GM23338 (cell line): Measurements from ENCODE around the gene CD109. TPM values are rescaled to one million over a fixed set of nuclear protein-coding genes. Genes with fewer than 3 reads are reported as not detected.

ENCODE experiments used
- ATAC-seq: fragments of 200-7000 bp; cut with Tn5 transposase; 3 replicates; pipeline ENCODE4 v1.9.1; 2020
- DNase-seq: peaks from one replicate; pipeline ENCODE4 v3.0.0-alpha.2; 2015; ENCODE audit warnings: low spot score
- H2AFZ ChIP-seq: fragments of 200-600 bp; sonication (generic); 2 replicates; pipeline ENCODE4 v1.8.0; 2016; ENCODE audit warnings: antibody characterized with exemption, mild to moderate bottlenecking, moderate library complexity
- H3F3A ChIP-seq: fragments of 200-600 bp; sonication (generic); replicated peaks from 2 replicates; pipeline ENCODE4 v1.8.0; 2017; ENCODE audit warnings: antibody characterized with exemption, mixed run types, low read depth
- H3K27ac ChIP-seq: fragments of 200-600 bp; sonication (generic); 2 replicates; pipeline ENCODE4 v1.6.1; 2016; ENCODE audit warnings: low read depth
- H3K27me3 ChIP-seq: fragments of 200-600 bp; sonication (generic); 2 replicates; pipeline ENCODE4 v1.8.0; 2016; ENCODE audit warnings: mild to moderate bottlenecking, mixed run types, moderate library complexity; ENCODE audit not compliant: insufficient read depth
- H3K36me3 ChIP-seq: fragments of 200-600 bp; sonication (generic); 2 replicates; pipeline ENCODE4 v1.8.0; 2016; ENCODE audit warnings: mild to moderate bottlenecking; ENCODE audit not compliant: insufficient read depth
- H3K4me1 ChIP-seq: fragments of 200-600 bp; sonication (generic); 2 replicates; pipeline ENCODE4 v1.8.0; 2016; ENCODE audit warnings: mild to moderate bottlenecking, moderate library complexity; ENCODE audit not compliant: insufficient read depth
- H3K4me2 ChIP-seq: fragments of 200-600 bp; sonication (generic); 2 replicates; pipeline ENCODE4 v1.7.1; 2017; ENCODE audit warnings: mixed run types
- H3K4me3 ChIP-seq: fragments of 200-600 bp; sonication (generic); 2 replicates; pipeline ENCODE4 v1.6.1; 2016; ENCODE audit warnings: mixed run types
- H3K79me2 ChIP-seq: fragments of 200-600 bp; sonication (generic); replicated peaks from 2 replicates; pipeline ENCODE4 v1.8.0; 2017; ENCODE audit warnings: mild to moderate bottlenecking; ENCODE audit not compliant: insufficient read depth
- H3K9me2 ChIP-seq: fragments of 200-600 bp; sonication (generic); 2 replicates; pipeline ENCODE4 v1.8.0; 2017; ENCODE audit not compliant: insufficient read depth
- H4K20me1 ChIP-seq: fragments of 200-600 bp; sonication (generic); replicated peaks from 2 replicates; pipeline ENCODE4 v1.8.0; 2017; ENCODE audit warnings: mild to moderate bottlenecking; ENCODE audit not compliant: insufficient read depth
- H3K27ac Mint-ChIP-seq: 2 replicates; pipeline ENCODE4 v1.8.0; 2020; ENCODE audit warnings: inconsistent platforms, mild to moderate bottlenecking, moderate library complexity, mixed read lengths
- H3K27me3 Mint-ChIP-seq: 3 replicates; pipeline ENCODE4 v1.8.0; 2022; ENCODE audit warnings: low read depth, mild to moderate bottlenecking, moderate library complexity, mixed read lengths, inconsistent platforms; ENCODE audit not compliant: insufficient read depth, poor library complexity
- H3K36me3 Mint-ChIP-seq: 3 replicates; pipeline ENCODE4 v1.8.0; 2021; ENCODE audit warnings: low read depth, mild to moderate bottlenecking, inconsistent platforms, moderate library complexity, mixed read lengths
- H3K4me1 Mint-ChIP-seq: 3 replicates; pipeline ENCODE4 v1.8.0; 2020; ENCODE audit warnings: mild to moderate bottlenecking, inconsistent platforms, mixed read lengths
- H3K4me3 Mint-ChIP-seq: 3 replicates; pipeline ENCODE4 v1.8.0; 2021; ENCODE audit warnings: moderate library complexity, mild to moderate bottlenecking, inconsistent platforms, mixed read lengths
- H3K9me3 Mint-ChIP-seq: 3 replicates; pipeline ENCODE4 v1.8.0; 2020; ENCODE audit warnings: moderate library complexity, mild to moderate bottlenecking, inconsistent platforms, mixed read lengths
- CREB1 ChIP-seq: fragments of 250-450 bp; sonication (Bioruptor Pico); IDR thresholded peaks from 2 replicates; pipeline ENCODE4 v1.5.0; 2020; ENCODE audit warnings: low read depth, mild to moderate bottlenecking, moderate library complexity
- EZH2 ChIP-seq: fragments of 200-600 bp; sonication (generic); IDR thresholded peaks from one replicate; pipeline ENCODE4 v1.8.0; 2017; ENCODE audit warnings: antibody characterized with exemption, mild to moderate bottlenecking, low read depth; ENCODE audit not compliant: unreplicated experiment
- EZH2phosphoT487 ChIP-seq: fragments of 200-600 bp; sonication (generic); IDR thresholded peaks from one replicate; pipeline ENCODE4 v1.8.1; 2018; ENCODE audit warnings: antibody characterized with exemption; ENCODE audit not compliant: unreplicated experiment
- JUNB ChIP-seq: IDR thresholded peaks from one replicate; pipeline ENCODE4 v1.6.1; 2016; ENCODE audit warnings: antibody characterized with exemption; ENCODE audit not compliant: unreplicated experiment
- NANOG ChIP-seq: IDR thresholded peaks from 2 replicates; pipeline ENCODE4 v1.6.1; 2016; ENCODE audit warnings: antibody characterized with exemption, borderline replicate concordance
- POLR2AphosphoS5 ChIP-seq: IDR thresholded peaks from 2 replicates; pipeline ENCODE4 v1.6.1; 2016; ENCODE audit warnings: antibody characterized with exemption, low read depth
- STAT1 ChIP-seq: IDR thresholded peaks from one replicate; pipeline ENCODE4 v1.6.1; 2016; ENCODE audit warnings: antibody characterized with exemption; ENCODE audit not compliant: unreplicated experiment
- ZNF114 ChIP-seq: fragments of 250-450 bp; sonication (Bioruptor Pico); IDR thresholded peaks from 2 replicates; pipeline ENCODE4 v1.5.0; 2020; ENCODE audit warnings: mild to moderate bottlenecking, moderate library complexity
- ZNF331 ChIP-seq: fragments of 250-450 bp; sonication (Bioruptor Pico); IDR thresholded peaks from 2 replicates; pipeline ENCODE4 v1.5.0; 2020; ENCODE audit warnings: low read depth, mild to moderate bottlenecking, moderate library complexity
- polyA plus RNA-seq: library from polyadenylated mRNA; unstranded; fragments of >200 nt; fragmentation: Nextera tagmentation; extraction: Ambion mirVana; gene quantifications from 2 replicates; pipeline ENCODE4 v1.2.1, GENCODE V29; 2016
- total RNA-seq: library from RNA; depleted of rRNA; stranded (reverse); fragments of >200 nt; shearing (Covaris generic); gene quantifications from 2 replicates; pipeline ENCODE4 v1.2.3, GENCODE V29; 2014
- TF ChIP-seq, protein P1 (sequence below), 2 experiments: fragments of 200-600 bp in 1 of 2; sonication (generic) in 1 of 2; conservative IDR thresholded peaks; 2 replicates each; pipeline versions ENCODE4 v1.5.1 to v1.6.1; 2016 to 2017; ENCODE audit warnings: antibody characterized with exemption in 2 of 2, low read depth in 2 of 2, mild to moderate bottlenecking in 2 of 2, moderate library complexity in 1 of 2
- TF ChIP-seq, protein P2 (sequence below): IDR thresholded peaks from 2 replicates; pipeline ENCODE4 v1.6.1; 2016; ENCODE audit warnings: antibody characterized with exemption
- TF ChIP-seq, protein P3 (sequence below): IDR thresholded peaks from one replicate; pipeline ENCODE4 v1.6.1; 2018; ENCODE audit warnings: antibody characterized with exemption; ENCODE audit not compliant: unreplicated experiment
- TF ChIP-seq, protein P4 (sequence below): fragments of 250-450 bp; sonication (Bioruptor Pico); IDR thresholded peaks from 2 replicates; pipeline ENCODE4 v1.5.0; 2020; ENCODE audit warnings: mild to moderate bottlenecking, moderate library complexity

CD109 gene
- total and polyA plus RNA-seq, 2 experiments from 2014 or later: 1.1 to 5.3 TPM

DNA sequence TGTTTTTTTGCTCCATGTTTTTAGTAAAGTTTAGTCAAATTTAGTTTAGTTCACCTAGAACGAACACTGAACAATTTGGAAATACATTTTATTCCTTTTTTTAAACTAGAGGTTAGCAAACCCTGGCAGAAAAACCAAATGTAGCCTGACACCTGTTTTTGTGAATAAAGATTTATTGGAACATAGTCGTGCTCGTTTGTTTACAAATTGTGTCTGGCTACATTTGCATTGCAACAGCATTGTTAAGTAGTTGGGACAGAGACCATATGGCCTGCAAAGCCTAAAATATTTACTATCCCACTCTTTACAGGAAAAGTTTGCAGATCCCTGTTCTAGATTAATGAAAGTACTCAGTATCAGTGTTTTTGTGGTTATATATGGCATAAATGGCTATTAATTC is 56.9 kb downstream of the CD109 start:
- Mint-ChIP-seq H3K27me3 (peaks cover 2% of the 10 kb centered on the region), H3K4me1 (no peaks in the 10 kb centered on the region), H3K27ac (no peak overlapping the region), H3K9me3 (no peaks in the 10 kb centered on the region), H3K36me3 (no peaks in the 10 kb centered on the region), H3K4me3 (no peak overlapping the region)
- Histone ChIP-seq H3K4me2 (no peak overlapping the region), H3K4me3 (no peak overlapping the region), H2AFZ (no peak overlapping the region), H3K27ac (no peak overlapping the region), H3K27me3 (no peaks in the 10 kb centered on the region), H3K9me2 (no peaks in the 10 kb centered on the region), H3K36me3 (no peaks in the 10 kb centered on the region), H4K20me1 (no peaks in the 10 kb centered on the region), H3K4me1 (no peaks in the 10 kb centered on the region), H3K79me2 (no peaks in the 10 kb centered on the region), H3F3A (no peaks in the 10 kb centered on the region)
- TF ChIP-seq NANOG: no peak
- TF ChIP-seq EZH2phosphoT487: no peak
- no peak for TF ChIP-seq CREB1 (CRISPR knock-in tag)
- TF ChIP-seq STAT1: no peak
- TF ChIP-seq, protein P1, sequence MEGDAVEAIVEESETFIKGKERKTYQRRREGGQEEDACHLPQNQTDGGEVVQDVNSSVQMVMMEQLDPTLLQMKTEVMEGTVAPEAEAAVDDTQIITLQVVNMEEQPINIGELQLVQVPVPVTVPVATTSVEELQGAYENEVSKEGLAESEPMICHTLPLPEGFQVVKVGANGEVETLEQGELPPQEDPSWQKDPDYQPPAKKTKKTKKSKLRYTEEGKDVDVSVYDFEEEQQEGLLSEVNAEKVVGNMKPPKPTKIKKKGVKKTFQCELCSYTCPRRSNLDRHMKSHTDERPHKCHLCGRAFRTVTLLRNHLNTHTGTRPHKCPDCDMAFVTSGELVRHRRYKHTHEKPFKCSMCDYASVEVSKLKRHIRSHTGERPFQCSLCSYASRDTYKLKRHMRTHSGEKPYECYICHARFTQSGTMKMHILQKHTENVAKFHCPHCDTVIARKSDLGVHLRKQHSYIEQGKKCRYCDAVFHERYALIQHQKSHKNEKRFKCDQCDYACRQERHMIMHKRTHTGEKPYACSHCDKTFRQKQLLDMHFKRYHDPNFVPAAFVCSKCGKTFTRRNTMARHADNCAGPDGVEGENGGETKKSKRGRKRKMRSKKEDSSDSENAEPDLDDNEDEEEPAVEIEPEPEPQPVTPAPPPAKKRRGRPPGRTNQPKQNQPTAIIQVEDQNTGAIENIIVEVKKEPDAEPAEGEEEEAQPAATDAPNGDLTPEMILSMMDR (conservative IDR thresholded peaks at IDR 0.05; ENCODE audit: low read depth in 2 of 2): no peak
- TF ChIP-seq, protein P2, sequence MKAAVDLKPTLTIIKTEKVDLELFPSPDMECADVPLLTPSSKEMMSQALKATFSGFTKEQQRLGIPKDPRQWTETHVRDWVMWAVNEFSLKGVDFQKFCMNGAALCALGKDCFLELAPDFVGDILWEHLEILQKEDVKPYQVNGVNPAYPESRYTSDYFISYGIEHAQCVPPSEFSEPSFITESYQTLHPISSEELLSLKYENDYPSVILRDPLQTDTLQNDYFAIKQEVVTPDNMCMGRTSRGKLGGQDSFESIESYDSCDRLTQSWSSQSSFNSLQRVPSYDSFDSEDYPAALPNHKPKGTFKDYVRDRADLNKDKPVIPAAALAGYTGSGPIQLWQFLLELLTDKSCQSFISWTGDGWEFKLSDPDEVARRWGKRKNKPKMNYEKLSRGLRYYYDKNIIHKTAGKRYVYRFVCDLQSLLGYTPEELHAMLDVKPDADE: no peak
- TF ChIP-seq, protein P3, sequence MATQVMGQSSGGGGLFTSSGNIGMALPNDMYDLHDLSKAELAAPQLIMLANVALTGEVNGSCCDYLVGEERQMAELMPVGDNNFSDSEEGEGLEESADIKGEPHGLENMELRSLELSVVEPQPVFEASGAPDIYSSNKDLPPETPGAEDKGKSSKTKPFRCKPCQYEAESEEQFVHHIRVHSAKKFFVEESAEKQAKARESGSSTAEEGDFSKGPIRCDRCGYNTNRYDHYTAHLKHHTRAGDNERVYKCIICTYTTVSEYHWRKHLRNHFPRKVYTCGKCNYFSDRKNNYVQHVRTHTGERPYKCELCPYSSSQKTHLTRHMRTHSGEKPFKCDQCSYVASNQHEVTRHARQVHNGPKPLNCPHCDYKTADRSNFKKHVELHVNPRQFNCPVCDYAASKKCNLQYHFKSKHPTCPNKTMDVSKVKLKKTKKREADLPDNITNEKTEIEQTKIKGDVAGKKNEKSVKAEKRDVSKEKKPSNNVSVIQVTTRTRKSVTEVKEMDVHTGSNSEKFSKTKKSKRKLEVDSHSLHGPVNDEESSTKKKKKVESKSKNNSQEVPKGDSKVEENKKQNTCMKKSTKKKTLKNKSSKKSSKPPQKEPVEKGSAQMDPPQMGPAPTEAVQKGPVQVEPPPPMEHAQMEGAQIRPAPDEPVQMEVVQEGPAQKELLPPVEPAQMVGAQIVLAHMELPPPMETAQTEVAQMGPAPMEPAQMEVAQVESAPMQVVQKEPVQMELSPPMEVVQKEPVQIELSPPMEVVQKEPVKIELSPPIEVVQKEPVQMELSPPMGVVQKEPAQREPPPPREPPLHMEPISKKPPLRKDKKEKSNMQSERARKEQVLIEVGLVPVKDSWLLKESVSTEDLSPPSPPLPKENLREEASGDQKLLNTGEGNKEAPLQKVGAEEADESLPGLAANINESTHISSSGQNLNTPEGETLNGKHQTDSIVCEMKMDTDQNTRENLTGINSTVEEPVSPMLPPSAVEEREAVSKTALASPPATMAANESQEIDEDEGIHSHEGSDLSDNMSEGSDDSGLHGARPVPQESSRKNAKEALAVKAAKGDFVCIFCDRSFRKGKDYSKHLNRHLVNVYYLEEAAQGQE: no peak
- TF ChIP-seq, protein P4, sequence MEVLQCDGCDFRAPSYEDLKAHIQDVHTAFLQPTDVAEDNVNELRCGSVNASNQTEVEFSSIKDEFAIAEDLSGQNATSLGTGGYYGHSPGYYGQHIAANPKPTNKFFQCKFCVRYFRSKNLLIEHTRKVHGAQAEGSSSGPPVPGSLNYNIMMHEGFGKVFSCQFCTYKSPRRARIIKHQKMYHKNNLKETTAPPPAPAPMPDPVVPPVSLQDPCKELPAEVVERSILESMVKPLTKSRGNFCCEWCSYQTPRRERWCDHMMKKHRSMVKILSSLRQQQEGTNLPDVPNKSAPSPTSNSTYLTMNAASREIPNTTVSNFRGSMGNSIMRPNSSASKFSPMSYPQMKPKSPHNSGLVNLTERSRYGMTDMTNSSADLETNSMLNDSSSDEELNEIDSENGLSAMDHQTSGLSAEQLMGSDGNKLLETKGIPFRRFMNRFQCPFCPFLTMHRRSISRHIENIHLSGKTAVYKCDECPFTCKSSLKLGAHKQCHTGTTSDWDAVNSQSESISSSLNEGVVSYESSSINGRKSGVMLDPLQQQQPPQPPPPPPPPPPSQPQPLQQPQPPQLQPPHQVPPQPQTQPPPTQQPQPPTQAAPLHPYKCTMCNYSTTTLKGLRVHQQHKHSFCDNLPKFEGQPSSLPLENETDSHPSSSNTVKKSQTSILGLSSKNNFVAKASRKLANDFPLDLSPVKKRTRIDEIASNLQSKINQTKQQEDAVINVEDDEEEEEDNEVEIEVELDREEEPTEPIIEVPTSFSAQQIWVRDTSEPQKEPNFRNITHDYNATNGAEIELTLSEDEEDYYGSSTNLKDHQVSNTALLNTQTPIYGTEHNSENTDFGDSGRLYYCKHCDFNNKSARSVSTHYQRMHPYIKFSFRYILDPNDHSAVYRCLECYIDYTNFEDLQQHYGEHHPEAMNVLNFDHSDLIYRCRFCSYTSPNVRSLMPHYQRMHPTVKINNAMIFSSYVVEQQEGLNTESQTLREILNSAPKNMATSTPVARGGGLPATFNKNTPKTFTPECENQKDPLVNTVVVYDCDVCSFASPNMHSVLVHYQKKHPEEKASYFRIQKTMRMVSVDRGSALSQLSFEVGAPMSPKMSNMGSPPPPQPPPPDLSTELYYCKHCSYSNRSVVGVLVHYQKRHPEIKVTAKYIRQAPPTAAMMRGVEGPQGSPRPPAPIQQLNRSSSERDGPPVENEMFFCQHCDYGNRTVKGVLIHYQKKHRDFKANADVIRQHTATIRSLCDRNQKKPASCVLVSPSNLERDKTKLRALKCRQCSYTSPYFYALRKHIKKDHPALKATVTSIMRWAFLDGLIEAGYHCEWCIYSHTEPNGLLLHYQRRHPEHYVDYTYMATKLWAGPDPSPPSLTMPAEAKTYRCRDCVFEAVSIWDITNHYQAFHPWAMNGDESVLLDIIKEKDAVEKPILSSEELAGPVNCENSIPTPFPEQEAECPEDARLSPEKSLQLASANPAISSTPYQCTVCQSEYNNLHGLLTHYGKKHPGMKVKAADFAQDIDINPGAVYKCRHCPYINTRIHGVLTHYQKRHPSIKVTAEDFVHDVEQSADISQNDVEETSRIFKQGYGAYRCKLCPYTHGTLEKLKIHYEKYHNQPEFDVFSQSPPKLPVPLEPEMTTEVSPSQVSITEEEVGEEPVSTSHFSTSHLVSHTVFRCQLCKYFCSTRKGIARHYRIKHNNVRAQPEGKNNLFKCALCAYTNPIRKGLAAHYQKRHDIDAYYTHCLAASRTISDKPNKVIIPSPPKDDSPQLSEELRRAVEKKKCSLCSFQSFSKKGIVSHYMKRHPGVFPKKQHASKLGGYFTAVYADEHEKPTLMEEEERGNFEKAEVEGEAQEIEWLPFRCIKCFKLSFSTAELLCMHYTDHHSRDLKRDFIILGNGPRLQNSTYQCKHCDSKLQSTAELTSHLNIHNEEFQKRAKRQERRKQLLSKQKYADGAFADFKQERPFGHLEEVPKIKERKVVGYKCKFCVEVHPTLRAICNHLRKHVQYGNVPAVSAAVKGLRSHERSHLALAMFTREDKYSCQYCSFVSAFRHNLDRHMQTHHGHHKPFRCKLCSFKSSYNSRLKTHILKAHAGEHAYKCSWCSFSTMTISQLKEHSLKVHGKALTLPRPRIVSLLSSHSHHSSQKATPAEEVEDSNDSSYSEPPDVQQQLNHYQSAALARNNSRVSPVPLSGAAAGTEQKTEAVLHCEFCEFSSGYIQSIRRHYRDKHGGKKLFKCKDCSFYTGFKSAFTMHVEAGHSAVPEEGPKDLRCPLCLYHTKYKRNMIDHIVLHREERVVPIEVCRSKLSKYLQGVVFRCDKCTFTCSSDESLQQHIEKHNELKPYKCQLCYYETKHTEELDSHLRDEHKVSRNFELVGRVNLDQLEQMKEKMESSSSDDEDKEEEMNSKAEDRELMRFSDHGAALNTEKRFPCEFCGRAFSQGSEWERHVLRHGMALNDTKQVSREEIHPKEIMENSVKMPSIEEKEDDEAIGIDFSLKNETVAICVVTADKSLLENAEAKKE (CRISPR knock-in tag): no peak
- no peak for TF ChIP-seq ZNF114 (CRISPR knock-in tag)
- no peak for TF ChIP-seq JUNB
- no peak for TF ChIP-seq ZNF331 (CRISPR knock-in tag)
- TF ChIP-seq EZH2: no peak
- no peak for TF ChIP-seq POLR2AphosphoS5
- no peak for DNase-seq
- no peak for ATAC-seq
